ENCODE results near the gene ENTHD1.

The ENTHD1 gene

GRCh38 chr22:39724857-39725256, 168.7 kb downstream of the ENTHD1 start:
- no peaks in the 10 kb centered on the region for H4K20me1 ChIP-seq (ENCODE audit: insufficient read depth, low read length)
- H3K79me2 ChIP-seq (ENCODE audit: low read length), result no peaks in the 10 kb centered on the region
- no peaks in the 10 kb centered on the region for H3K4me1 ChIP-seq (ENCODE audit: low read length)
- no peak overlapping the region for H2AFZ ChIP-seq (ENCODE audit: low read length)
- H3K36me3 ChIP-seq (replicated peaks; ENCODE audit: insufficient read depth, low read length), result no peaks in the 10 kb centered on the region
- TF ChIP-seq CTCF (IDR thresholded peaks at IDR 0.05; ENCODE audit: low read length) (no peak), EZH2phosphoT487 (IDR thresholded peaks at IDR 0.05; ENCODE audit: low read length) (no peak), EZH2 (optimal IDR thresholded peaks at IDR 0.05; ENCODE audit: low read depth, low read length) (no peak)
- H3K4me2 ChIP-seq (ENCODE audit: low read depth, low read length), result no peak overlapping the region
- H3F3A ChIP-seq (ENCODE audit: insufficient read depth, low read length), result no peaks in the 10 kb centered on the region
- no peaks in the 10 kb centered on the region for H3K9me2 ChIP-seq (replicated peaks; ENCODE audit: insufficient read depth, low read length)
- H3K9me3 ChIP-seq (replicated peaks; ENCODE audit: insufficient read depth, low read length), result no peaks in the 10 kb centered on the region
- no peak overlapping the region for H3K4me3 ChIP-seq (ENCODE audit: low read length)
- no peak overlapping the region for H3K27ac ChIP-seq (ENCODE audit: low read length)
- H3K27me3 ChIP-seq (replicated peaks; ENCODE audit: insufficient read depth, low read length), result peaks cover 16% of the 10 kb centered on the region; the same call in 1 of the 2 replicates
- DNase-seq, result no peak
- no peak overlapping the region for H3K9ac ChIP-seq (ENCODE audit: low read length)

- Histone ChIP-seq H3K4me1 (ENCODE audit: low read length) (no peaks in the 10 kb centered on the region), H4K20me1 (ENCODE audit: insufficient read depth, low read length) (no peaks in the 10 kb centered on the region), H3K27ac (ENCODE audit: low read length) (no peak overlapping the region), H3F3A (ENCODE audit: insufficient read depth, low read length) (no peaks in the 10 kb centered on the region), H3K9me3 (replicated peaks; ENCODE audit: insufficient read depth, low read length) (no peaks in the 10 kb centered on the region), H3K36me3 (replicated peaks; ENCODE audit: insufficient read depth, low read length) (no peaks in the 10 kb centered on the region), H3K27me3 (replicated peaks; ENCODE audit: insufficient read depth, low read length) (peaks cover 16% of the 10 kb centered on the region; the same call in 1 of the 2 replicates), H2AFZ (ENCODE audit: low read length) (no peak overlapping the region), H3K9ac (ENCODE audit: low read length) (no peak overlapping the region), H3K9me2 (replicated peaks; ENCODE audit: insufficient read depth, low read length) (no peaks in the 10 kb centered on the region), H3K79me2 (ENCODE audit: low read length) (no peaks in the 10 kb centered on the region), H3K4me3 (ENCODE audit: low read length) (no peak overlapping the region), H3K4me2 (ENCODE audit: low read depth, low read length) (no peak overlapping the region)
- no peak for DNase-seq
- TF ChIP-seq CTCF (IDR thresholded peaks at IDR 0.05; ENCODE audit: low read length), result no peak
- no peak for TF ChIP-seq EZH2phosphoT487 (IDR thresholded peaks at IDR 0.05; ENCODE audit: low read length)
- TF ChIP-seq EZH2 (optimal IDR thresholded peaks at IDR 0.05; ENCODE audit: low read depth, low read length), result no peak
These were observed 169.2 kb downstream of the ENTHD1 start for GRCh38 chr22:39724390-39724789.

- Histone ChIP-seq H3K4me2 (ENCODE audit: low read depth, low read length) (no peak overlapping the region), H3K36me3 (replicated peaks; ENCODE audit: insufficient read depth, low read length) (no peaks in the 10 kb centered on the region), H3K27ac (ENCODE audit: low read length) (no peak overlapping the region), H3K27me3 (replicated peaks; ENCODE audit: insufficient read depth, low read length) (peaks cover 16% of the 10 kb centered on the region; the same call in 1 of the 2 replicates), H3K79me2 (ENCODE audit: low read length) (no peaks in the 10 kb centered on the region), H2AFZ (ENCODE audit: low read length) (no peak overlapping the region), H3K9me3 (replicated peaks; ENCODE audit: insufficient read depth, low read length) (no peaks in the 10 kb centered on the region), H3F3A (ENCODE audit: insufficient read depth, low read length) (no peaks in the 10 kb centered on the region), H3K9ac (ENCODE audit: low read length) (no peak overlapping the region), H4K20me1 (ENCODE audit: insufficient read depth, low read length) (no peaks in the 10 kb centered on the region), H3K9me2 (replicated peaks; ENCODE audit: insufficient read depth, low read length) (no peaks in the 10 kb centered on the region), H3K4me3 (ENCODE audit: low read length) (no peak overlapping the region), H3K4me1 (ENCODE audit: low read length) (no peaks in the 10 kb centered on the region)
- no peak for DNase-seq
- TF ChIP-seq CTCF (IDR thresholded peaks at IDR 0.05; ENCODE audit: low read length) (no peak), EZH2 (optimal IDR thresholded peaks at IDR 0.05; ENCODE audit: low read depth, low read length) (no peak), EZH2phosphoT487 (IDR thresholded peaks at IDR 0.05; ENCODE audit: low read length) (no peak)
These were observed 169.6 kb downstream of the ENTHD1 start for GRCh38 chr22:39723899-39724351.
